ENCODE data around the gene CALM1. TPM values are rescaled to one million over a fixed set of nuclear protein-coding genes. Genes with fewer than 3 reads are reported as not detected.

The CALM1 gene
- 282 and 373 TPM in 2 replicates for polyA plus RNA-seq
- 275 and 313 TPM in 2 replicates for polyA minus RNA-seq

DNA sequence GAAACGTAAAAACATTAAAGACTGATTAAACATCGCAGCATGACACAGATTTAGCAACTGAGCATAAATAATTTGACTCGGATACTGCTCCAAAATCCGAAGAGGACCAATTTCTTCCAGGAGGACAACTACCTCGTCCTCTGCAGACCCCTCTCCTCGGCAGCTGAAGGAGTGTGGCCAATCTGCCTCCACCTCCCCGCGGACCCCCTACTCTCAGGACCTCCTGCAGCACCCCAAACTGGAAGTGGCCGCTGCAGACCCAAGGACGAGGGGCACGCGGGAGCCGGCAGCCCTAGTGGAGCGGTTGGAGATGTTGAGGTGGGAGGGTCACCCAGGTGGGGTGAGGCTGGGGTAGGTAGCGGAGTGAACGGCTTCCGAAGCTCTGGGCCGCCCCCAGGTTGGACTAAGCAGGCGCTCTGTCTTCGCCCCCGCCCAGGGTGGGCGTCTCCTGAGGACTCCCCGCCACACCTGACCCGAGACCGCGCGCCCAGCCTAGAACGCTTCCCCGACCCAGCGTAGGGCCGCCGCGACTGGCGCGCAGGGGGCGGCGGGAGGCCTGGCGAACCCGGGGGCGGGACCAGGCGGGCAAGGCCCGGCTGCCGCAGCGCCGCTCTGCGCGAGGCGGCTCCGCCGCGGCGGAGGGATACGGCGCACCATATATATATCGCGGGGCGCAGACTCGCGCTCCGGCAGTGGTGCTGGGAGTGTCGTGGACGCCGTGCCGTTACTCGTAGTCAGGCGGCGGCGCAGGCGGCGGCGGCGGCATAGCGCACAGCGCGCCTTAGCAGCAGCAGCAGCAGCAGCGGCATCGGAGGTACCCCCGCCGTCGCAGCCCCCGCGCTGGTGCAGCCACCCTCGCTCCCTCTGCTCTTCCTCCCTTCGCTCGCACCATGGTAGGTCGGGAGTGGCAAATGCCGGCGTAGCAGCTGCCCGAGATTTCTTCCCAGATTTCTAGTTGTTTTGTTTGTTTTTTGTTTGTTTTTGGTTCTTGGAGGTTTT is at the start of gene CALM1:
TSS of gene CALM1 (plus strand) at position 689 of the 999 bp plus-strand sequence. CDS start at position 891, 202 bp downstream.
- Histone ChIP-seq H3K27ac (ENCODE audit: low read length) (peak within 1 kb of the TSS; percentile 86), H4K20me1 (ENCODE audit: insufficient read depth) (peaks cover 9% of the 10 kb centered on the region), H3K9ac (ENCODE audit: low read length) (peak within 1 kb of the TSS; percentile 92), H3K4me2 (ENCODE audit: low read length) (peak within 1 kb of the TSS; percentile 88), H2AFZ (ENCODE audit: low read depth, low read length) (peak within 1 kb of the TSS; percentile 97), H3K9me3 (ENCODE audit: low read length) (no peaks in the 10 kb centered on the region), H3K36me3 (ENCODE audit: insufficient read depth, low read length) (no peaks in the 10 kb centered on the region), H3K27me3 (ENCODE audit: insufficient read depth, low read depth, low read length) (no peaks in the 10 kb centered on the region), H3F3A (ENCODE audit: insufficient read depth, low read length, poor library complexity, severe bottlenecking) (no peaks in the 10 kb centered on the region), H3K4me3 (ENCODE audit: low read length) (peak within 1 kb of the TSS; percentile 92), H3K79me2 (replicated peaks; ENCODE audit: insufficient read depth, low read length) (peaks cover 32% of the 10 kb centered on the region), H3K9me2 (ENCODE audit: insufficient read depth, low read length) (no peaks in the 10 kb centered on the region)
- TF ChIP-seq MXI1 (conservative IDR thresholded peaks at IDR 0.05; ENCODE audit: poor library complexity, severe bottlenecking) (peak; percentile 82), EZH2 (IDR thresholded peaks at IDR 0.05; ENCODE audit: borderline replicate concordance, insufficient read depth, low read length, poor library complexity, severe bottlenecking) (no peak), POLR2AphosphoS5 (IDR thresholded peaks at IDR 0.05) (peak; percentile 100), RAD21 (conservative IDR thresholded peaks at IDR 0.05) (peak; percentile 66), EP300 (conservative IDR thresholded peaks at IDR 0.05; ENCODE audit: poor library complexity, severe bottlenecking) (peak; percentile 84), TAF1 (IDR thresholded peaks at IDR 0.05; ENCODE audit: low read depth) (peak; percentile 100), SMC3 (conservative IDR thresholded peaks at IDR 0.05; ENCODE audit: poor library complexity) (peak; percentile 72)
- TF ChIP-seq, protein P1, sequence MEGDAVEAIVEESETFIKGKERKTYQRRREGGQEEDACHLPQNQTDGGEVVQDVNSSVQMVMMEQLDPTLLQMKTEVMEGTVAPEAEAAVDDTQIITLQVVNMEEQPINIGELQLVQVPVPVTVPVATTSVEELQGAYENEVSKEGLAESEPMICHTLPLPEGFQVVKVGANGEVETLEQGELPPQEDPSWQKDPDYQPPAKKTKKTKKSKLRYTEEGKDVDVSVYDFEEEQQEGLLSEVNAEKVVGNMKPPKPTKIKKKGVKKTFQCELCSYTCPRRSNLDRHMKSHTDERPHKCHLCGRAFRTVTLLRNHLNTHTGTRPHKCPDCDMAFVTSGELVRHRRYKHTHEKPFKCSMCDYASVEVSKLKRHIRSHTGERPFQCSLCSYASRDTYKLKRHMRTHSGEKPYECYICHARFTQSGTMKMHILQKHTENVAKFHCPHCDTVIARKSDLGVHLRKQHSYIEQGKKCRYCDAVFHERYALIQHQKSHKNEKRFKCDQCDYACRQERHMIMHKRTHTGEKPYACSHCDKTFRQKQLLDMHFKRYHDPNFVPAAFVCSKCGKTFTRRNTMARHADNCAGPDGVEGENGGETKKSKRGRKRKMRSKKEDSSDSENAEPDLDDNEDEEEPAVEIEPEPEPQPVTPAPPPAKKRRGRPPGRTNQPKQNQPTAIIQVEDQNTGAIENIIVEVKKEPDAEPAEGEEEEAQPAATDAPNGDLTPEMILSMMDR (IDR thresholded peaks at IDR 0.05; ENCODE audit: poor library complexity, severe bottlenecking): peak; percentile 26
- TF ChIP-seq, protein P2, sequence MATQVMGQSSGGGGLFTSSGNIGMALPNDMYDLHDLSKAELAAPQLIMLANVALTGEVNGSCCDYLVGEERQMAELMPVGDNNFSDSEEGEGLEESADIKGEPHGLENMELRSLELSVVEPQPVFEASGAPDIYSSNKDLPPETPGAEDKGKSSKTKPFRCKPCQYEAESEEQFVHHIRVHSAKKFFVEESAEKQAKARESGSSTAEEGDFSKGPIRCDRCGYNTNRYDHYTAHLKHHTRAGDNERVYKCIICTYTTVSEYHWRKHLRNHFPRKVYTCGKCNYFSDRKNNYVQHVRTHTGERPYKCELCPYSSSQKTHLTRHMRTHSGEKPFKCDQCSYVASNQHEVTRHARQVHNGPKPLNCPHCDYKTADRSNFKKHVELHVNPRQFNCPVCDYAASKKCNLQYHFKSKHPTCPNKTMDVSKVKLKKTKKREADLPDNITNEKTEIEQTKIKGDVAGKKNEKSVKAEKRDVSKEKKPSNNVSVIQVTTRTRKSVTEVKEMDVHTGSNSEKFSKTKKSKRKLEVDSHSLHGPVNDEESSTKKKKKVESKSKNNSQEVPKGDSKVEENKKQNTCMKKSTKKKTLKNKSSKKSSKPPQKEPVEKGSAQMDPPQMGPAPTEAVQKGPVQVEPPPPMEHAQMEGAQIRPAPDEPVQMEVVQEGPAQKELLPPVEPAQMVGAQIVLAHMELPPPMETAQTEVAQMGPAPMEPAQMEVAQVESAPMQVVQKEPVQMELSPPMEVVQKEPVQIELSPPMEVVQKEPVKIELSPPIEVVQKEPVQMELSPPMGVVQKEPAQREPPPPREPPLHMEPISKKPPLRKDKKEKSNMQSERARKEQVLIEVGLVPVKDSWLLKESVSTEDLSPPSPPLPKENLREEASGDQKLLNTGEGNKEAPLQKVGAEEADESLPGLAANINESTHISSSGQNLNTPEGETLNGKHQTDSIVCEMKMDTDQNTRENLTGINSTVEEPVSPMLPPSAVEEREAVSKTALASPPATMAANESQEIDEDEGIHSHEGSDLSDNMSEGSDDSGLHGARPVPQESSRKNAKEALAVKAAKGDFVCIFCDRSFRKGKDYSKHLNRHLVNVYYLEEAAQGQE (IDR thresholded peaks at IDR 0.05; ENCODE audit: borderline replicate concordance): peak; percentile 99

DNA sequence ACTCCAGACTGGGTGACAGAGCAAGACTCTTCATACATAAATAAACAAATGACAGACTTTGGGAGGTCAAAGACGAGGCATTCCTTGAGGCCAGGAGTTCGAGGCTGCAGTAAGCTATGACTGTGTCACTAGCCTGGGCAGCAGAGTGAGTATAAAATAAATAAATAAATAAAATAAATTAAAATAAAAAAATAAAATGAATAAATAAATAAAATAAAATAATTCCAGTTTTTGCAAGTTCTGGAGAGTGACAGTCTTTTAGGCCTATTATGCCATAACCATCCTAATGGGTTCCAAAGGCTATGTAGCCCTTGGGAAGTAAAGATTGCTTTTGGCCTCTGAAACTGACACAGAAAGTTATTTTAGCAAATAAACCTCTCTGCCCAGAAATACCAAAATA is 48.6 kb upstream of the CALM1 start:
- Histone ChIP-seq H2AFZ (ENCODE audit: low read depth, low read length) (no peak overlapping the region), H3K9ac (ENCODE audit: low read length) (no peak overlapping the region), H3K4me2 (ENCODE audit: low read length) (no peak overlapping the region), H4K20me1 (ENCODE audit: insufficient read depth) (no peaks in the 10 kb centered on the region), H3K9me2 (ENCODE audit: insufficient read depth, low read length) (no peaks in the 10 kb centered on the region), H3K4me3 (ENCODE audit: low read length) (no peak overlapping the region), H3K27me3 (ENCODE audit: insufficient read depth, low read depth, low read length) (no peaks in the 10 kb centered on the region), H3K9me3 (ENCODE audit: low read length) (no peaks in the 10 kb centered on the region), H3K27ac (ENCODE audit: low read length) (no peak overlapping the region), H3K79me2 (replicated peaks; ENCODE audit: insufficient read depth, low read length) (no peaks in the 10 kb centered on the region), H3F3A (ENCODE audit: insufficient read depth, low read length, poor library complexity, severe bottlenecking) (no peaks in the 10 kb centered on the region), H3K36me3 (ENCODE audit: insufficient read depth, low read length) (no peaks in the 10 kb centered on the region)
- TF ChIP-seq SMC3 (conservative IDR thresholded peaks at IDR 0.05; ENCODE audit: poor library complexity): no peak
- no peak for TF ChIP-seq MXI1 (conservative IDR thresholded peaks at IDR 0.05; ENCODE audit: poor library complexity, severe bottlenecking)
- no peak for TF ChIP-seq EP300 (conservative IDR thresholded peaks at IDR 0.05; ENCODE audit: poor library complexity, severe bottlenecking)
- TF ChIP-seq, protein P2 (IDR thresholded peaks at IDR 0.05; ENCODE audit: borderline replicate concordance): no peak
- no peak for TF ChIP-seq EZH2 (IDR thresholded peaks at IDR 0.05; ENCODE audit: borderline replicate concordance, insufficient read depth, low read length, poor library complexity, severe bottlenecking)
- TF ChIP-seq, protein P1 (IDR thresholded peaks at IDR 0.05; ENCODE audit: poor library complexity, severe bottlenecking): no peak

Measured in neural cell (in vitro differentiated cells).